ENCODE measurements around the gene NLK. TPM values are rescaled to one million over a fixed set of nuclear protein-coding genes. Genes with fewer than 3 reads are reported as not detected.

Gene NLK
- total RNA-seq, 6 experiments from 2014 or later, result 8.8 to 10.6 (median 9.9) TPM

DNA sequence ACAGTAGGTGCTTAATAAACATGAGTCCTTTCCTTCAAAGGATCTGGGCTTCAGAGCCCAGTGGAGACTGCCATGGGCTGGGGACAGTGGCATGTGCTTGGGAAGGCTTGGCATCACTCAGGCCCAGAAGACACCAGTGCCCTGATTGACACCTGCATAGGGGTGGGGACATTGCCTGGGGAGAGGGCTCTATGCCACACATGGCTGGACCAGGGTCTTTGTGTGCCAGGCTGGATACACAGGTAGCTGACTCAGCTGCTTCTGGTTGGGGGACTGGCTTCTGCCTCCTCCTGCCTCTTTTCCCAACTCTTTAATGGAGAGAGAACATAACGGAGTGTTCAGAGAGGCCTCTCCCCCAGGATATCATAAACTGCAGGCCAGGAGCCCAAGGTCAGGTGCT, 183.4 kb downstream of the NLK start:
- H3K4me1 ChIP-seq, result peaks cover 0 to 9% (median 0%) of the 10 kb centered on the region in 4 donors
- H3K9me3 ChIP-seq, result no peaks in the 10 kb centered on the region
- no peak overlapping the region for H3K27ac ChIP-seq
- WGBS (ENCODE audit: insufficient coverage, low coverage, low lambda C conversion rate, missing lambda C conversion rate), result no CpG with 5 or more reads among the region's 1 CpG
- H3K36me3 ChIP-seq, result no peaks in the 10 kb centered on the region
- no peak for TF ChIP-seq POLR2A (IDR thresholded peaks at IDR 0.05)
- TF ChIP-seq, protein P1, sequence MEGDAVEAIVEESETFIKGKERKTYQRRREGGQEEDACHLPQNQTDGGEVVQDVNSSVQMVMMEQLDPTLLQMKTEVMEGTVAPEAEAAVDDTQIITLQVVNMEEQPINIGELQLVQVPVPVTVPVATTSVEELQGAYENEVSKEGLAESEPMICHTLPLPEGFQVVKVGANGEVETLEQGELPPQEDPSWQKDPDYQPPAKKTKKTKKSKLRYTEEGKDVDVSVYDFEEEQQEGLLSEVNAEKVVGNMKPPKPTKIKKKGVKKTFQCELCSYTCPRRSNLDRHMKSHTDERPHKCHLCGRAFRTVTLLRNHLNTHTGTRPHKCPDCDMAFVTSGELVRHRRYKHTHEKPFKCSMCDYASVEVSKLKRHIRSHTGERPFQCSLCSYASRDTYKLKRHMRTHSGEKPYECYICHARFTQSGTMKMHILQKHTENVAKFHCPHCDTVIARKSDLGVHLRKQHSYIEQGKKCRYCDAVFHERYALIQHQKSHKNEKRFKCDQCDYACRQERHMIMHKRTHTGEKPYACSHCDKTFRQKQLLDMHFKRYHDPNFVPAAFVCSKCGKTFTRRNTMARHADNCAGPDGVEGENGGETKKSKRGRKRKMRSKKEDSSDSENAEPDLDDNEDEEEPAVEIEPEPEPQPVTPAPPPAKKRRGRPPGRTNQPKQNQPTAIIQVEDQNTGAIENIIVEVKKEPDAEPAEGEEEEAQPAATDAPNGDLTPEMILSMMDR (IDR thresholded peaks at IDR 0.05), result no peak
- intact Hi-C loops (cut with DNase I), result no loop called here
- no peaks in the 10 kb centered on the region for H3K27me3 ChIP-seq
- H3K4me3 ChIP-seq, result no peak overlapping the region
- DNase-seq (no peak), ATAC-seq (no peak)

DNA sequence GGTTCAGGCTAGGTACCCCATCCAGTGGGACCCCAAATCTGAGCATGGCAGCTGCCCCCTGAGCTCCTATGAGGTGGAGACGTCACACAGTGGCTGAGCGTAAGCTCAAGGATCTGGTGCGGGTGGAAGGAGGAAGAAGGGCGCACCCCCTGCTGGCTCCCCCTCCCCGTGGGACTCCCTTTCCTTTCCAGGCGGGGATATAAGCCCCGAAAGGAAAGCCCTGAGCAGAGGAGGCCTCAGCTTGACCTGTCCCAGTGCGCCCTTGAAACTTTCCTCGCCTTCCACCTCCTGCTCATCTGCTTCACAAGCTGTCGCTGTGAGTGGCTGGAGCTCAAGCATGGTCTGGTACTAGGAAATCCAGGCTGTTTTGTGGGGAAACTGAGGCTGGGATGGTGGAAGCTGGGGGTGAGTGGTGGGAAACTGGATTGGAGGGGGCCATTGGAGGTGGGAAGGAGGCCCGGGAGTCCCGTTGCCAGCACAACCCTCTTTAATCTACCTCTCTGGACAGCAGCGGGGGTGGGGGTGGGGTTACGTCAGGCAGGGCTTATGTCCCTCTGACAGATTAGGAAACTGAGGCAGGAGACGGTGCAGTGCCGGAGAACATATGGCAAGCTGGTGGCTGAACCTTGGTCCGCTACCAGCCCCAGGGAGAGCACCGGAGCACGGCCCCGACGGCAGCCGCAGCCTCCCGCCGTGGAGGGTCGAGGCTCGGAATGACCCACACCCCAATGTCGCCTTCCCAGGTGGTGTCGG, 184.3 kb downstream of the NLK start:
- Histone ChIP-seq H3K4me3 (peak overlapping the region in 1 of 3 donors; percentile 49), H3K36me3 (no peaks in the 10 kb centered on the region), H3K27me3 (no peaks in the 10 kb centered on the region), H3K27ac (no peak overlapping the region), H3K4me1 (peaks cover 0 to 9% (median 0%) of the 10 kb centered on the region in 4 donors), H3K9me3 (no peaks in the 10 kb centered on the region)
- intact Hi-C loops (cut with DNase I), result no loop called here
- ATAC-seq, result no peak
- DNase-seq, result no peak
- WGBS (ENCODE audit: insufficient coverage, low coverage, low lambda C conversion rate, missing lambda C conversion rate), result 67% methylated on average over 1 of the region's 28 CpGs
- TF ChIP-seq, protein P1 (IDR thresholded peaks at IDR 0.05), result no peak
- TF ChIP-seq POLR2A (IDR thresholded peaks at IDR 0.05), result no peak

DNA sequence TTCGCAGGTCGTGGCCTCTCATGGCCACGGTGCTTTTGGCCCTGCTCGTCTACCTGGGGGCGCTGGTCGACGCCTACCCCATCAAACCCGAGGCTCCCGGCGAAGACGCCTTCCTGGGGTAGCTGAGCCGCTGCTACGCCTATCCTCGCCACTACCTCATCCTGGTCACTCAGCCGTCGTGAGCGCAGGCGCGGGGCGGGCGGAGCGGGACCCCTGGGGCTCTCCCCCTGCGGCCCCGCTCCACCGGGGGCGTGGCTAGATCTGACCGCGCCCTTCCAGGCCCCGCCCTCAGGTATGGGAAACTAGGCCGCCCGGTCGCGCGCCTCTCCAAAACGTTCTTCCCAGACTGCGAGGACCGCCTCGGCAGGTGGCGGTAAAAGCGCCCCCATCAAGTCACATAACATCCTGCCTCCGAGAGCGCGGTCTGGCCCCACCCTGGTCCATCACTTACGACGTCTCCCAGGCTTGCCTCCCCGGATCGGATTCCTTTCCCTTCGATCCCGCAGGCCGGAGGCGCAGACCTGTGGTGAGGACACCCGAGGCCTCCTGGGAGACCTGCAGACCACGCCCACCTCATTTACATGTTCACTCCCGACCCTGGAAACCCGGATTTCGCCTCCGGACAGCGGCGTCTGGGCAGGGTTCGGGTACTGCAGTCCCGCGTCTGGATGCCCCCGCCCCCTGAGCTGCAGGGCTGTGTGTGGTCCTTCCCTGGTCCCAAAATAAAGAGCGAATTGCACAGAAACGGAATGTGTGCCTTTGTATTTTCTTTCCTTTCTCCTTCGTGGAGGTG, 185.0 kb downstream of the NLK start:
- H3K9me3 ChIP-seq, result no peaks in the 10 kb centered on the region
- peaks cover 0 to 9% (median 0%) of the 10 kb centered on the region in 4 donors for H3K4me1 ChIP-seq
- ATAC-seq (peak; percentile 80 to 92 (median 86)), DNase-seq (peak; percentile 64 to 75 (median 71))
- no peak overlapping the region for H3K27ac ChIP-seq
- H3K27me3 ChIP-seq, result no peaks in the 10 kb centered on the region
- intact Hi-C loops (cut with DNase I), result no loop called here
- peak; percentile 26 for TF ChIP-seq POLR2A (IDR thresholded peaks at IDR 0.05)
- TF ChIP-seq, protein P1 (IDR thresholded peaks at IDR 0.05), result no peak
- no peaks in the 10 kb centered on the region for H3K36me3 ChIP-seq
- 4% methylated on average over 7 of the region's 66 CpGs for WGBS (ENCODE audit: insufficient coverage, low coverage, low lambda C conversion rate, missing lambda C conversion rate)
- peak overlapping the region; percentile 14 to 49 (median 34) for H3K4me3 ChIP-seq

DNA sequence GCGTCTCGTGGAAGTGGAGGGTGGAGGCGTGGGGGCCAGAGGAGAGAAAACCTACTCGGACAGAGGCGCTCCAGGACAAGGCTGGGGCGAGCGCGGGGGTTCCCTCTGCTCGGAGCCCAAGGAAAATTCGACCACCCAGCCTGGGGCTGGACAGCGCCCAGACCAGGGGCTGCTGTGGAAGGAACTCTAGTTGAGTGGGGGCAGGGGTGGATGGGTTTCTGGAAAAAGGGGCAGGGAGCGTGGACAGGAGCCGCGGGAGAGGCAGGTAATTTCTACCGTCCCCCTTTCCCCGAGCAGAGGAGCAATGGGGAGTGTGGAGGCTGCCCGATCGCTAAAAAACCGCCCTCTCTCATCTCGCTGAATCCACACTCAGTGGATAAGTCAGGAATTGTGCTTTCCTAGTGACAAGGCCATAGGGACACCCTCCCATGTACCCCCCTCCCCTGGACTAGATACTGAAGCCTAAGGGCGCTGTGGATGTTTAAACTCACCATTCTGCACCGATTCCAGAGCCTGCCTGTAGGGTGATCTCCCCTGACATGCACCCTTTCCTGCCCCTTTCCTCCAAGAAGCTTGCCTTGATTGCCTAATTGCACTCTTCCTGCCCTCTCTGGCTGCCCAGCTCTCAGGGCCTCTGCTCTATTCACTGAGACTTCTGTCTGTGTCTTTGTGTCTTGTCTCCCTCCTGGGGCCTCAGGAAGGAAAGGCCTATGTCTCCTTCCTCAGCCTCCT, 185.8 kb downstream of the NLK start:
- TF ChIP-seq, protein P1 (IDR thresholded peaks at IDR 0.05), result no peak
- no peak for TF ChIP-seq POLR2A (IDR thresholded peaks at IDR 0.05)
- DNase-seq, result no peak
- Histone ChIP-seq H3K4me3 (peak overlapping the region; percentile 14 to 49 (median 34)), H3K4me1 (peaks cover 0 to 9% (median 0%) of the 10 kb centered on the region in 4 donors), H3K27ac (no peak overlapping the region), H3K27me3 (no peaks in the 10 kb centered on the region), H3K36me3 (no peaks in the 10 kb centered on the region), H3K9me3 (no peaks in the 10 kb centered on the region)
- ATAC-seq, result peak in 3 of 4 donors; percentile 10 to 19 (median 13)
- intact Hi-C loops (cut with DNase I), result no loop called here
- 18% methylated on average over 10 of the region's 22 CpGs for WGBS (ENCODE audit: insufficient coverage, low coverage, low lambda C conversion rate, missing lambda C conversion rate)
